Neuronal stem cell (in vitro differentiated cells): ENCODE results near the gene ENOX1.

ENCODE experiments used
- DNase-seq: peaks from one replicate; pipeline ENCODE4 v3.0.0-alpha.2; 2013; ENCODE audit warnings: low spot score
- H2AFZ ChIP-seq: one replicate; pipeline ENCODE4 v1.6.1; 2013; ENCODE audit warnings: mild to moderate bottlenecking, low read length, inconsistent platforms
- H2AK5ac ChIP-seq: 2 replicates; pipeline ENCODE4 v1.6.1; 2013; ENCODE audit warnings: low read depth, mild to moderate bottlenecking, inconsistent platforms, low read length, moderate library complexity, mixed read lengths
- H2BK120ac ChIP-seq: 2 replicates; pipeline ENCODE4 v1.6.1; 2013; ENCODE audit warnings: low read depth, mild to moderate bottlenecking, inconsistent platforms, low read length, moderate library complexity, mixed read lengths
- H2BK12ac ChIP-seq: one replicate; pipeline ENCODE4 v1.6.1; 2013; ENCODE audit warnings: low read length, inconsistent platforms
- H2BK15ac ChIP-seq: 2 replicates; pipeline ENCODE4 v1.6.1; 2013; ENCODE audit warnings: mild to moderate bottlenecking, low read length, inconsistent platforms, mixed read lengths
- H2BK5ac ChIP-seq: one replicate; pipeline ENCODE4 v1.6.1; 2013; ENCODE audit warnings: inconsistent platforms, mild to moderate bottlenecking, low read length, moderate library complexity
- H3K14ac ChIP-seq: one replicate; pipeline ENCODE4 v1.6.1; 2013; ENCODE audit warnings: low read length, inconsistent platforms
- H3K18ac ChIP-seq: 2 replicates; pipeline ENCODE4 v1.6.1; 2013; ENCODE audit warnings: low read length, inconsistent platforms
- H3K23ac ChIP-seq: 2 replicates; pipeline ENCODE4 v1.6.1; 2013; ENCODE audit warnings: low read depth, mild to moderate bottlenecking, mixed read lengths, low read length, inconsistent platforms; ENCODE audit not compliant: poor library complexity
- H3K27ac ChIP-seq: replicated peaks from 3 replicates; pipeline ENCODE4 v1.5.1; 2013; ENCODE audit warnings: low read length, inconsistent platforms
- H3K27me3 ChIP-seq, 3 experiments: 2 replicates each; pipeline ENCODE4 v1.6.1; 2013; ENCODE audit warnings: low read length in 3 of 3, mild to moderate bottlenecking in 2 of 3, inconsistent platforms in 1 of 3, low read depth in 1 of 3, mixed read lengths in 1 of 3, moderate library complexity in 1 of 3; ENCODE audit not compliant: control insufficient read depth in 3 of 3, insufficient read depth in 3 of 3
- H3K36me3 ChIP-seq, 2 donors: replicated peaks in 1 of 2; 2 replicates each; pipeline ENCODE4 v1.6.1; 2013; ENCODE audit warnings: low read length in 2 of 2; ENCODE audit not compliant: control insufficient read depth in 2 of 2, insufficient read depth in 2 of 2
- H3K4ac ChIP-seq: 2 replicates; pipeline ENCODE4 v1.6.1; 2013; ENCODE audit warnings: inconsistent platforms, mild to moderate bottlenecking, low read length, moderate library complexity
- H3K4me1 ChIP-seq, 2 donors: 1 replicate in 1 of 2; 2 replicates in 1 of 2; pipeline ENCODE4 v1.6.1; 2013; ENCODE audit warnings: low read length in 2 of 2, low read depth in 1 of 2; ENCODE audit not compliant: control insufficient read depth in 2 of 2, insufficient read depth in 1 of 2
- H3K4me2 ChIP-seq: one replicate; pipeline ENCODE4 v1.6.1; 2013; ENCODE audit warnings: mild to moderate bottlenecking, low read length, inconsistent platforms; ENCODE audit not compliant: insufficient read depth, poor library complexity, severe bottlenecking
- H3K4me3 ChIP-seq, 2 donors: 2 replicates each; pipeline ENCODE4 v1.5.1; 2013; ENCODE audit warnings: low read length in 2 of 2, mild to moderate bottlenecking in 2 of 2, inconsistent platforms in 1 of 2, moderate library complexity in 1 of 2
- H3K79me1 ChIP-seq: one replicate; pipeline ENCODE4 v1.6.1; 2013; ENCODE audit warnings: low read depth, mild to moderate bottlenecking, inconsistent platforms, low read length, moderate library complexity
- H3K9ac ChIP-seq: one replicate; pipeline ENCODE4 v1.6.1; 2013; ENCODE audit warnings: mild to moderate bottlenecking, low read depth, low read length, inconsistent platforms; ENCODE audit not compliant: poor library complexity
- H3K9me3 ChIP-seq, 2 donors: replicated peaks in 1 of 2; 2 replicates each; pipeline versions ENCODE3 to v1.6.1; 2013; ENCODE audit warnings: low read length in 2 of 2, mild to moderate bottlenecking in 2 of 2, inconsistent platforms in 1 of 2, low read depth in 1 of 2, mixed read lengths in 1 of 2, moderate library complexity in 1 of 2; ENCODE audit not compliant: control insufficient read depth in 2 of 2, insufficient read depth in 1 of 2
- H4K8ac ChIP-seq: one replicate; pipeline ENCODE4 v1.6.1; 2013; ENCODE audit warnings: low read depth, mild to moderate bottlenecking, inconsistent platforms, low read length, moderate library complexity
- H4K91ac ChIP-seq: one replicate; pipeline ENCODE4 v1.6.1; 2013; ENCODE audit warnings: low read length, low read depth, mild to moderate bottlenecking, inconsistent platforms; ENCODE audit not compliant: poor library complexity
- WGBS, 2 donors: extraction: QIAGEN DNeasy Blood & Tissue Kit; methylation state at CpG; one replicate each; pipeline ENCODE4 v1.1.7; 2013; ENCODE audit warnings: missing lambda C conversion rate in 2 of 2, mixed read lengths in 1 of 2; ENCODE audit not compliant: insufficient read length in 2 of 2, insufficient replicate concordance in 1 of 2; ENCODE audit errors: extremely low coverage in 2 of 2; 5-methylcytosine and 5-hydroxymethylcytosine counted together

The ENOX1 gene

DNA sequence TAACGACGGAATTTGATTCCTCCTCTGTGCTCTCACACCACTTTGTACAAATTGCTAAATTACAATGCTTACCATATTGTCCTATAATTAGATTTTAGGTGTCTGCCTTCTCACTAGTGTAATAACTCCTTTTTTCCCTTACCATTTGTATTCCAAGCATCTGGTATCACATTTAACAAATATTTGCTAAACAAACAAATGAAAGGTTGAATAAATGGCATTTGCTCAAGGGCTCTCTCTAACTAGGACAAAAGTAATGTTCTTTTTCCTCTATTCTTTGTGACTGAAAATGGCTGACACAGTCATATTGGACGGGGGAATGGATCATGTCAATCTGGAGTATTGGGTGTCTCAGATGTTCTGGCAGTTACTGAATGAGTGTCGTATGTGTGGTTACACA is 99.7 kb downstream of the ENOX1 start:
- Histone ChIP-seq H3K27me3 (no peaks in the 10 kb centered on the region), H2BK120ac (no peak overlapping the region), H2AK5ac (no peak overlapping the region), H4K91ac (no peak overlapping the region), H3K14ac (no peak overlapping the region), H3K18ac (no peak overlapping the region), H2BK5ac (no peak overlapping the region), H3K9ac (no peak overlapping the region), H3K4me3 (no peak overlapping the region), H2BK12ac (no peak overlapping the region), H2BK15ac (no peak overlapping the region), H3K4me1 (peaks cover 2 to 6% of the 10 kb centered on the region in 2 donors), H3K79me1 (no peaks in the 10 kb centered on the region), H3K4ac (no peak overlapping the region), H3K23ac (no peak overlapping the region), H2AFZ (no peak overlapping the region), H3K27ac (no peak overlapping the region), H3K9me3 (no peaks in the 10 kb centered on the region), H3K36me3 (no peaks in the 10 kb centered on the region), H3K4me2 (no peak overlapping the region), H4K8ac (no peak overlapping the region)
- no CpG with 5 or more reads among the region's 4 CpGs for WGBS, 2 donors
- DNase-seq: no peak

DNA sequence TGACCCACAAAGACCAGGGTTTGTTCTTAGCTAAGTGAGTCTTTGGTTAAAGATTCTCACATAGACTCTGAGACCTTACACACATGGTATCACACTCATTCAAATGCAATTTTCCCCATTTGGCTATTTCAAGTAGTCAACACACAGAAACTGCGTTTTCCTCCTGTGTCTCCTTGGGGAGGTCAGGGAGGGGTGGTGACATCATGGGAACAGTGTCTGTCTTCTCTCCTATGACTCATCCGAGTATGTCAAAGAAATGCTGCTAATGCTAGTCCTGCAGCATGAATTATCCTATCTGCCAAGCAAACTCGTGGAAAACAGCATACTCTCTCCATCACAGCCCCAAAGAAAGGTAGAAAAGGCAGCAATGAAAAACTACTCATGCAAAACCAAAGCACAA is 100.2 kb downstream of the ENOX1 start:
- Histone ChIP-seq H2BK120ac (no peak overlapping the region), H4K8ac (no peak overlapping the region), H2BK15ac (no peak overlapping the region), H3K79me1 (no peaks in the 10 kb centered on the region), H2AK5ac (no peak overlapping the region), H3K4me3 (no peak overlapping the region), H3K9me3 (no peaks in the 10 kb centered on the region), H3K4me2 (no peak overlapping the region), H3K27ac (no peak overlapping the region), H2BK5ac (no peak overlapping the region), H3K27me3 (no peaks in the 10 kb centered on the region), H3K4ac (no peak overlapping the region), H3K4me1 (peaks cover 2 to 6% of the 10 kb centered on the region in 2 donors), H4K91ac (no peak overlapping the region), H3K23ac (no peak overlapping the region), H3K18ac (no peak overlapping the region), H3K9ac (no peak overlapping the region), H3K36me3 (no peaks in the 10 kb centered on the region), H2AFZ (peak overlapping the region; percentile 2), H2BK12ac (no peak overlapping the region), H3K14ac (no peak overlapping the region)
- no peak for DNase-seq
- no CpG with 5 or more reads among the region's 3 CpGs for WGBS, 2 donors

DNA sequence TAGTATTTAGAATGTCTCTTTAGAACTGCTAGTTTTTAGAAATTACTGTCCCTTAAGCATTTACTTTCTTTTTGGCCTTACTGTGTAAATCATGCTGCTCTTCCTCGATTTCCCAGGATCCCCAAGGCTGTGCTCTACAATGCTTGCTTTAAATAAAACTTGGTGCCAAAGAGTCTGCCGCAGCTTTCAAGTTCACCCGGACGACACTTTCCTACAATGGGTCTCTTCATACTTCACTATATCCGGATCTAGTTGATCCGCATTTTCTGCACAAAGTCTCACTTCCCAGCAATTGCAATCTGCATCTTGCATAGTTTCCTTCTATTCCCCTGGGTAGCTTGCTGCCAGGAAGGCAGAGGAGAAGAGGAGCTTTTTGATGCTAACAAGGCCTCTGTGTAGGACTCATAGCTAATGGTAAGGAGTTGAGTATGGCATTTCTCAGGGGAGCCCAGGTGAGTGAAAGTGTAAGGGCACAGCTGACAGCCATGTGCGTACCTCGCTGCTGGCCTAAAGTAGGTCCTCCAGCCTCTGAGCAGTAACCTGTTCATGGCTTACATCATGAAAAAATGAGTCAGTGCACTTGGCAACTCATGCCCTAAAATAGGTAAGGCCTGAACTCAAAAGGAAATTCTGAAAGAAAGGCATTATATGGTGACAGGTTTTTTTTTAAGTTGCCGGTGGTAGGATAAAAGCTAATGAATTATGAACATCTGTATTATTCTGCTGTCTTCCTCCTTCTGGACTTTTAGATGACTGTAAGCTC is 101.6 kb downstream of the ENOX1 start:
- DNase-seq: no peak
- H3K27me3 ChIP-seq: no peaks in the 10 kb centered on the region
- no peak overlapping the region for H2BK5ac ChIP-seq
- H3K14ac ChIP-seq: no peak overlapping the region
- H3K4me3 ChIP-seq: no peak overlapping the region
- no peak overlapping the region for H3K23ac ChIP-seq
- no peaks in the 10 kb centered on the region for H3K79me1 ChIP-seq
- no peak overlapping the region for H3K4ac ChIP-seq
- H2AK5ac ChIP-seq: no peak overlapping the region
- H4K91ac ChIP-seq: no peak overlapping the region
- no peak overlapping the region for H2BK120ac ChIP-seq
- H2AFZ ChIP-seq: no peak overlapping the region
- H3K36me3 ChIP-seq: no peaks in the 10 kb centered on the region
- H2BK15ac ChIP-seq: no peak overlapping the region
- H3K9me3 ChIP-seq: no peaks in the 10 kb centered on the region
- no peak overlapping the region for H2BK12ac ChIP-seq
- no peak overlapping the region for H3K27ac ChIP-seq
- no peak overlapping the region for H3K18ac ChIP-seq
- WGBS, 2 donors: no CpG with 5 or more reads among the region's 9 CpGs
- no peak overlapping the region for H3K4me2 ChIP-seq
- H3K9ac ChIP-seq: no peak overlapping the region
- peaks cover 2 to 6% of the 10 kb centered on the region in 2 donors for H3K4me1 ChIP-seq
- H4K8ac ChIP-seq: no peak overlapping the region

DNA sequence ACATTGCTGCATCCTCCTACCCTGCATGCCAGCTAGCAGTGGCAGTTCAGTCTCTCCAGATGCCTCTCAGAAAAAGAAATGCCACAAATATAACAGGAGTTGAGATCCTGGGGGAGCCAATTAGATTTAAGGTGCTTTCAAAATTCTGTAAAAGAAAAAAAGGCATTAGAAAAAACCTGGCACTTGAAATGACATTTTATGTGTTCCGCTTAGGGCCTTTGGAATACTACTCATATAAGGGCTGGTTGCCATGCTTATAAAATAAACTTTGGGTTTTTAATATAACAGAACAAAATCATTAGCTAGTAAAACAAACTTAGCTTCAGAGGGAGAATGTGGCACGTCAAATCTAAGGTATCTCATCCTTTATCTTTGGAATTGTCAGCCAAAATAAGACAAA is 104.1 kb downstream of the ENOX1 start:
- H4K91ac ChIP-seq: no peak overlapping the region
- H3K14ac ChIP-seq: no peak overlapping the region
- H3K4me1 ChIP-seq: peaks cover 2 to 6% of the 10 kb centered on the region in 2 donors
- no peak overlapping the region for H2BK120ac ChIP-seq
- no peak overlapping the region for H2AK5ac ChIP-seq
- H3K9me3 ChIP-seq: no peaks in the 10 kb centered on the region
- no peak overlapping the region for H3K4me3 ChIP-seq
- DNase-seq: no peak
- no CpG with 5 or more reads among the region's 2 CpGs for WGBS, 2 donors
- no peak overlapping the region for H2BK15ac ChIP-seq
- no peaks in the 10 kb centered on the region for H3K79me1 ChIP-seq
- no peak overlapping the region for H3K4ac ChIP-seq
- no peak overlapping the region for H3K27ac ChIP-seq
- no peaks in the 10 kb centered on the region for H3K27me3 ChIP-seq
- no peak overlapping the region for H3K9ac ChIP-seq
- H3K36me3 ChIP-seq: no peaks in the 10 kb centered on the region
- H2AFZ ChIP-seq: no peak overlapping the region
- no peak overlapping the region for H3K4me2 ChIP-seq
- H2BK12ac ChIP-seq: no peak overlapping the region
- H2BK5ac ChIP-seq: no peak overlapping the region
- H4K8ac ChIP-seq: no peak overlapping the region
- H3K23ac ChIP-seq: no peak overlapping the region
- H3K18ac ChIP-seq: no peak overlapping the region
